IMR-90 (cell line): ENCODE data around the gene SLIT3.

Experiments
- BHLHE40 ChIP-seq: fragments of 150-350 bp; IDR thresholded peaks from 2 replicates; pipeline ENCODE4 v1.6.1; 2016; ENCODE audit warnings: mild to moderate bottlenecking, low read depth, low read length
- CTCF ChIP-seq: conservative IDR thresholded peaks from 2 replicates; pipeline ENCODE4 v1.5.1; 2012; ENCODE audit warnings: mild to moderate bottlenecking, low read depth, low read length, improper control_type of control experiment
- MAFK ChIP-seq: IDR thresholded peaks from 2 replicates; pipeline ENCODE4 v1.6.1; 2012; ENCODE audit warnings: low read depth, low read length, improper control_type of control experiment
- MXI1 ChIP-seq: IDR thresholded peaks from 2 replicates; pipeline ENCODE4 v1.6.1; 2012; ENCODE audit warnings: low read depth, mild to moderate bottlenecking, low read length, moderate library complexity, borderline replicate concordance
- POLR2A ChIP-seq: IDR thresholded peaks from 2 replicates; pipeline ENCODE4 v1.6.1; 2012; ENCODE audit warnings: mild to moderate bottlenecking, low read depth, low read length
- RAD21 ChIP-seq: IDR thresholded peaks from 2 replicates; pipeline ENCODE4 v1.6.1; 2012; ENCODE audit warnings: low read length, improper control_type of control experiment
- USF2 ChIP-seq: fragments of 150-350 bp; IDR thresholded peaks from 2 replicates; pipeline ENCODE4 v1.6.1; 2017; ENCODE audit warnings: mild to moderate bottlenecking, antibody characterized with exemption, low read length, low read depth

DNA sequence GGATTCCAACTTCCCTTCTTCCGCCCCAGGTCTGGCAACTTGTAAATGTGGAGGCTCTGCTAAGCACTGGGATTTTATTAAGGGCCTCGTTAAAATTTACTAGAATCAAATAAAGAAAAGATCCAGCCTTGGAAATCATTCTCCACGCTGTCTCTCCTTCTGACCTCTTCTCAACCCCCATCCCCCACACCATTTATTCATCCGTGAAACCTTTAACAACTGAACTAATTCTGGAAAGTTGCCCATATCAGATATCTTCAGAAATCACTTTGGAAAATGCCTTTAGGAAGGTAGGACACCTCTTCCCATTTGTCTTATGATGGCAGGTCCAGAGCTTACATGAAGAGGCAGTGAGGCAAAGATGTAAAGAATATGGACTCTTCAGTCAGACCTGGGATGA, 288.5 kb downstream of the SLIT3 start:
- no peak for TF ChIP-seq POLR2A
- TF ChIP-seq BHLHE40, result no peak
- no peak for TF ChIP-seq CTCF
- no peak for TF ChIP-seq RAD21
- TF ChIP-seq MAFK, result no peak
- no peak for TF ChIP-seq USF2
- TF ChIP-seq MXI1, result no peak
